Activated T-cell treated with anti-CD3 and anti-CD28 coated beads, Interleukin-2, amount 50 U/mL, for 24 hours (primary cell): ENCODE results near the gene OR2L3.
"Not testable (repeated sequence)": the region's sequence is repeated elsewhere in the genome, so short reads cannot be mapped to it uniquely, and the experiment has no call there.

Source experiments
- DNase-seq: peaks from one replicate; pipeline ENCODE4 v3.0.0-alpha.2; 2020
- H3K27ac Mint-ChIP-seq: 2 replicates; pipeline ENCODE4 v1.8.0; 2020; ENCODE audit warnings: mild to moderate bottlenecking, mixed read lengths
- H3K27me3 Mint-ChIP-seq: 2 replicates; pipeline ENCODE4 v1.8.0; 2020; ENCODE audit warnings: mixed read lengths
- H3K36me3 Mint-ChIP-seq: 2 replicates; pipeline ENCODE4 v1.8.0; 2020; ENCODE audit warnings: low read depth, mixed read lengths
- H3K4me1 Mint-ChIP-seq: 2 replicates; pipeline ENCODE4 v1.8.0; 2020; ENCODE audit warnings: low read depth, mixed read lengths
- H3K4me3 Mint-ChIP-seq: 2 replicates; pipeline ENCODE4 v1.8.0; 2020; ENCODE audit warnings: mild to moderate bottlenecking, moderate library complexity, mixed read lengths
- H3K9me3 Mint-ChIP-seq: 2 replicates; pipeline ENCODE4 v1.8.0; 2020; ENCODE audit warnings: mixed read lengths

Gene OR2L3, protein sequence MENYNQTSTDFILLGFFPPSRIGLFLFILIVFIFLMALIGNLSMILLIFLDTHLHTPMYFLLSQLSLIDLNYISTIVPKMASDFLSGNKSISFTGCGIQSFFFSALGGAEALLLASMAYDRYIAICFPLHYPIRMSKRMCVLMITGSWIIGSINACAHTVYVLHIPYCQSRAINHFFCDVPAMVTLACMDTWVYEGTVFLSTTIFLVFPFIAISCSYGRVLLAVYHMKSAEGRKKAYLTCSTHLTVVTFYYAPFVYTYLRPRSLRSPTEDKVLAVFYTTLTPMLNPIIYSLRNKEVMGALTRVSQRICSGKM

DNA sequence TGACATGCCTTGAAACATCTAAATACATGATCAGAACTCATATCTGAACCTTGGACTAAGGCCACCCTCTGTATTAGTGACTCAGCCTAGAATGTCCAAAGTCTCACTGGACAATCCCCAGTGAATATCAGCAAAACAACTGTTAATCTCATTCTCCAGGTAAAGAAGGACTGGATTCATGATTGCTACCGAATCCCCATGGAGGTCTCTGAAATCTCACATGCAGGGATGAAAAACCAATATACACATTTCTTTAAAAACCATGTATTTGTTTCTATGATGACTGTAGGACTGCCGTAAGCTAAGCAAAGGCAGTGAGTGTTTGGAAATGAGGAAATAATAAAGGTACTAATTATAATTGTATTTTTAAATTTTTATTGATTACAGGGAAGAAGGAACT, at the start of gene OR2L3:
Gene OR2L3, plus strand, starts transcription at position 301 of the 400 bp plus-strand sequence. CDS start 13,846 bp downstream, outside the sequence.
- H3K27ac Mint-ChIP-seq: no peak within 1 kb of the TSS
- H3K4me3 Mint-ChIP-seq: no peak within 1 kb of the TSS
- H3K27me3 Mint-ChIP-seq: no peaks in the 10 kb centered on the region
- DNase-seq: no peak
- H3K9me3 Mint-ChIP-seq: peaks cover 29% of the 10 kb centered on the region
- H3K4me1 Mint-ChIP-seq: no peaks in the 10 kb centered on the region
- no peaks in the 10 kb centered on the region for H3K36me3 Mint-ChIP-seq

DNA sequence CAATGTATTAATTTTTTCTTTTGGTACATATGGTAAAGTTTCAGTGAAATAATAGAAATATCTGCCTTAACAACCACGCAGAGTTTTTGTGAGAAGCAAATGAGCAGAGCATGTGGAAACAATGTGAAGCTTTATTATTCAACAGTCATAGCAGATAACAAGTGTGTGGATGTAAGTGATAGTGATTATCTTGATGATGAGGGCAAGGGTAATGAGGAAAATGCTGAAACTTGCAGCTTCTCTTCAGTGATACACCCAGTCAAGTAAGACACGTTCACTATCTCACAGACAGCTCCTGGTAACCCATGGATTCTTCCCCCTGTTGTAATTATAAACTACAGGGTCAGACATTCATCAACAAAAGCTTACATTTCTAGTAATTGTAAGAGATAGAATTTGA, 47.8 kb upstream of the OR2L3 start:
- Mint-ChIP-seq H3K9me3 (peaks cover 9% of the 10 kb centered on the region), H3K4me3 (no peak overlapping the region), H3K27ac (no peak overlapping the region)

DNA sequence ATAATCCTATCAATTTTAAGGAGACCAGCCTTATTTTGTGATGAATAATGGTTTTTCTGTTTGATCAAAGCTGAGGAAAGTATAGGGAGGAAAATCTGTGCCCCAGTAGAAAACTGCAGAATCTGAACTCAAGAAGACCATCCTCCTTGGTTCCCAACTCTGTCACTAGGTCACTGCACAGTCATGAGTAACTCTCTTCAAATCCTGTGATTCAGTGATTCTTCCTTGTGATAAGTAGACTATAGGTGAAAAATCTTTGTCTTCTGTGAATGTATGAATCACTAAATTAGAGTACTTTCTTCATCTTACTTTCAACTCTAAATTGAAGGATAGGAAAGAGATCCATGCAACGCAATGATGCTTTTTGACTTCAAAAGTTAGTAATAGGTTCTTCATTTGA, 46.5 kb upstream of the OR2L3 start:
- Mint-ChIP-seq H3K4me3 (no peak overlapping the region), H3K4me1 (peaks cover 6% of the 10 kb centered on the region), H3K36me3 (no peaks in the 10 kb centered on the region), H3K9me3 (peaks cover 9% of the 10 kb centered on the region), H3K27me3 (no peaks in the 10 kb centered on the region), H3K27ac (no peak overlapping the region)
- no peak for DNase-seq

More for the DNA sequence above, 47.8 kb upstream of the OR2L3 start:
- H3K4me1 Mint-ChIP-seq: peaks cover 6% of the 10 kb centered on the region
- no peaks in the 10 kb centered on the region for H3K36me3 Mint-ChIP-seq
- no peak for DNase-seq
- no peaks in the 10 kb centered on the region for H3K27me3 Mint-ChIP-seq

DNA sequence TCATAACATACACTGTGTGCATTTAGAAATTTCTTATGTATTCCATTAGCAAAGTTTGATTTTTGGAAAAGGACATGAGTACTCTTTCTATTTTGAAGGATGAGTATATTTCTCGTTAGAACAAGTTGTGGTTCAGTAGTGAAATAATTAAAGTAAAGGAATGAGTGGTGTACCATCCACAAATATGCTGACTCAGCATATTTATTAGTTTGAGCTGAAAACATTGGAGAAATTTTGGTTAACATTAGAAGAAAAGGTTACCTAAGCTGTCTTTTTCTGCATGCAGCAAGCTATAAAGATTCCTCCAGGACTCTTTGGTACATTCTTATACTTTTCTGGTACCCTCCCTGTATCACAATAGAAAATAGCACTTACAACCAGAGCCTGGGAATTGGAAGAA, 38.9 kb upstream of the OR2L3 start:
- Mint-ChIP-seq H3K36me3 (peaks cover 8% of the 10 kb centered on the region), H3K27me3 (no peaks in the 10 kb centered on the region), H3K27ac (no peak overlapping the region), H3K9me3 (peaks cover 45% of the 10 kb centered on the region), H3K4me3 (no peak overlapping the region), H3K4me1 (no peaks in the 10 kb centered on the region)
- no peak for DNase-seq

DNA sequence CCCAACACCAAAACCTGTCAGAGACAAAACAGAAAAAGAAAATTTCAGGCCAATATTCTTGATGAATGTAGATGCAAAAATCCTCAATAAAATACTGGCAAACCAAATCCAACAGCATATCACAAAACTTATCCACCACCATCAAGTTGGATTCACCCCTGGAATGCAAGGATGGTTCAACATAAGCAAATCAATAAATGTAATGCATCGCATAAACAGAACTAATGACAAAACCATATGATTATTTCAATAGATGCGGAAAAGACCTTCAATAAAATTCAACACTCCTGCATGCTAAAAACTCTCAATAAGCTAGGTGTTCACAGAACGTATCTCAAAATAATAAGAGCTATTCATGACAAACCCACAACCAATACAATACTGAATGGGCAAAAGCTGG, 37.0 kb upstream of the OR2L3 start:
- H3K27me3 Mint-ChIP-seq: no peaks in the 10 kb centered on the region
- DNase-seq: no peak
- H3K9me3 Mint-ChIP-seq: peaks cover 39% of the 10 kb centered on the region
- H3K4me1 Mint-ChIP-seq: no peaks in the 10 kb centered on the region
- H3K27ac Mint-ChIP-seq: no peak overlapping the region
- H3K4me3 Mint-ChIP-seq: no peak overlapping the region
- H3K36me3 Mint-ChIP-seq: peaks cover 8% of the 10 kb centered on the region

DNA sequence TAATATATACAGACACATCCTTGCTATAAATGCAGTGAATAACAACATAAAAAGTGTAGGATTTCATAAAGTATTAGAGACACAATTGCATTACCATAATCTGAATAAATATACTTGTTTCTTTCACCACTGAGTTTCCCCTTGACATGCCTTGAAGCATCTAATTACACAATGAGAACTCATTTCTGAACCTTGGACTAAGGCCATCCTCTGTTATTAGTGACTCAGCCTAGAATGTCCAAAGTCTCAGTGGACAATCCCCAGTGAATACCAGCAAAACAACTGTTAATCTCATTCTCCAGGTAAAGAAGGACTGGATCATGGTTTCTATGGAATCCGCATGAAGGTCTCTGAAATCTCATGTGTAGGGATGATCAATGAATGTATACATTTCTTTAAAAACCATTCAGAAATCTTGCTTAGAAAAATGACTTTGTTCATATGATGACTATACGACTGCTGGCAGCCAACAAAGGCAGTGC, 33.4 kb upstream of the OR2L3 start, which contains the start of gene OR2L5:
Gene OR2L5, plus strand, starts transcription at position 432 of the 482 bp plus-strand sequence. CDS start 8,288 bp downstream, outside the sequence.
- Mint-ChIP-seq H3K4me3 (no peak within 1 kb of the TSS), H3K4me1 (no peaks in the 10 kb centered on the region), H3K36me3 (peaks cover 8% of the 10 kb centered on the region), H3K9me3 (peaks cover 30% of the 10 kb centered on the region), H3K27ac (no peak within 1 kb of the TSS), H3K27me3 (no peaks in the 10 kb centered on the region)
- DNase-seq: no peak

DNA sequence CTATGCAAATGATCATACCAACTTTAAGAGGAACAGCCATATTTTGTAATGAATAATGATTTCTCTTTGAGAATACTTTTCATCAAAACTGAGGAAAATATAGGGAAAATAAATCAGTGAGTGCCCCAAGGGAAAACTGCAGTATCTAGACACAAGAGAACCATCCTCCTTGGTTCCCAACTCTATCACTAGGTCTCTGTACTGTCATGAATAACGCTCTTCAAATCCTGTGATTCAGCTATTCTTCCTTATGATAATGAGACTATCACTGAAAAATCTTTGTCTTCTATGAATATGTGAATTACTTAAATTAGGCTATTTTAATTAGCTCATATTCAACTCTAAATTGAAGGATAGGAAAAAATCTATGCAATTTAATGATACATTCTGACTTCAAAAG, 30.8 kb upstream of the OR2L3 start:
- no peaks in the 10 kb centered on the region for H3K36me3 Mint-ChIP-seq
- peaks cover 10% of the 10 kb centered on the region for H3K9me3 Mint-ChIP-seq
- no peak overlapping the region for H3K27ac Mint-ChIP-seq

DNA sequence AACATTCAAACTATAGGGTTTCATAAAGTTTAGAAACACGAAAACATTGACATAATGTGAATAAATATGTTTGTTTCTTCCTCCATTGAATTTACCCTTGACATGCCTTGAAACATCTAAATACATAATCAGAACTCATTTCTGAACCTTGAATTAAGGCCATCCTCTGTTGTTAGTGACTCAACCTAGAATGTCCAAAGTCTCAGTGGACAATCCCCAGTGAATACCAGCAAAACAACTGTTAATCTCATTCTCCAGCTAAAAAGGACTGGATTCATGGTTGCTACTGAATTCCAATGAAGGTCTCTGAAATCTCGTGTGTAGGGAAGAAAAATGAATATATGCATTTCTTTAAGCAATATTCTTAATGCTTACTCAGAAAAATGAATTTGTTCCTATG, 16.9 kb upstream of the OR2L3 start, which contains the start of gene OR2L2:
Gene OR2L2, plus strand, starts transcription at position 301 of the 400 bp plus-strand sequence. CDS start 8,198 bp downstream, outside the sequence.
- no peak for DNase-seq
- Mint-ChIP-seq H3K9me3 (peaks cover 27% of the 10 kb centered on the region), H3K27me3 (no peaks in the 10 kb centered on the region), H3K4me3 (no peak within 1 kb of the TSS), H3K27ac (no peak within 1 kb of the TSS), H3K36me3 (no peaks in the 10 kb centered on the region), H3K4me1 (no peaks in the 10 kb centered on the region)

More for the DNA sequence above, 30.8 kb upstream of the OR2L3 start:
- no peak for DNase-seq
- H3K4me1 Mint-ChIP-seq: no peaks in the 10 kb centered on the region
- no peaks in the 10 kb centered on the region for H3K27me3 Mint-ChIP-seq
- H3K4me3 Mint-ChIP-seq: no peak overlapping the region

DNA sequence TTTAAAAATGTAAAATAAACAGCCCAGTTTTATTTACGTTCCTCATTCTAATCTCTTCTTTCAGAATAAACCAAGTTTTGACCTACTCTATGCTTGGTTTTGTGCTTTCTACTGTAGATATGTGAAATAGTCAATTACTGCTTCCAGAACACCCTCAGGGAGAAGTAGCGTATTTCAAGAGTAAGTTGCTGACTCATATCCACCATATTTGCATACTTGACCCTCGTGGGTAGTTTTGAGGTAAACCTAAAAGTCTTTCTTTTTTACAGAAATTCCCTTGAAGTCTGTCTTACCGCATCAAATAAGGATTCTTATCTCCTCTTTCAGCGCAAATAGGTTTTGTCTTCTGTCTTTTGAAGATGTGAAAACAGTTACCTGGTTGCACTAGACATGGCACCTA, 1.4 kb upstream of the OR2L3 start:
- H3K27ac Mint-ChIP-seq: no peak overlapping the region
- no peaks in the 10 kb centered on the region for H3K36me3 Mint-ChIP-seq
- H3K4me3 Mint-ChIP-seq: no peak overlapping the region
- H3K27me3 Mint-ChIP-seq: no peaks in the 10 kb centered on the region
- H3K9me3 Mint-ChIP-seq: peaks cover 32% of the 10 kb centered on the region
- H3K4me1 Mint-ChIP-seq: no peaks in the 10 kb centered on the region
- DNase-seq: no peak

DNA sequence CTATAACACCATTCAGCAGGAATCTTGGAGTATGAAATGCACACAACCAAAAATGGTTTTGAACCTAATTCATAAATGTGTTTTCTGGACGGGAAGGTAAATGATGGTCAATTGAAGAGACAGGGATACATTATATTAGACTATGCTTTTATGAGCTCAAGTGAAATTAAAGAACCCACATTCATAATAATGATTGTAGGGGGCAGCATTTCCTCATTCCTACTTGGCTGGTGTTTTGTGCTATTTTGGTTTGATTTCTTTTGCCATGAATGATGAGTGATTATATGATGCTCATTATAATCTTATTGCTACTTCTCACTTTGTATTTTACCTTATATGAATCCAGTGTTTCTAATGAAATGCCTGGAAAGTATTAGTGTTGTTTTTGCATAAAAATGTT, 372 bp downstream of the OR2L3 start:
- H3K36me3 Mint-ChIP-seq: no peaks in the 10 kb centered on the region
- H3K4me3 Mint-ChIP-seq: no peak overlapping the region
- H3K4me1 Mint-ChIP-seq: no peaks in the 10 kb centered on the region
- no peak for DNase-seq
- H3K9me3 Mint-ChIP-seq: peaks cover 29% of the 10 kb centered on the region
- no peak overlapping the region for H3K27ac Mint-ChIP-seq
- no peaks in the 10 kb centered on the region for H3K27me3 Mint-ChIP-seq

DNA sequence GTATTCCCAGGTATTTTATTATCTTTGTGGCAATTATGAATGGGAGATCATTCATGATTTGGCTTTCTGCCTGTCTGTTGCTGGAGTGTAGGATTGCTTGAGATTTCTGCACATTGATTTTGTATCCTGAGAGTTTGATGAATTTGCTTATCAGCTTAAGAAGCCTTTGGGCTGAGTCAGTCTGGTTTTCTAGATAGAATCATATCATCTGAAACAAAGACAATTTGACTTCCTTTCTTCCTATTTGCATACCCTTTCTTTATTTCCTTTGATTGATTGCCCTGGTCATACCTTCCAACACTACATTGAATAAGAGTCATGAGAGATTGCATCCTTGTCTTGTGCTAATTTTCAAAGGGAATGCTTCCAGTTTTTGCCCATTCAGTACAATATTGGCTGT, 8.0 kb downstream of the OR2L3 start:
- H3K9me3 Mint-ChIP-seq: peaks cover 11% of the 10 kb centered on the region
- DNase-seq: no peak
- H3K4me1 Mint-ChIP-seq: no peaks in the 10 kb centered on the region
- no peak overlapping the region for H3K4me3 Mint-ChIP-seq
- no peak overlapping the region for H3K27ac Mint-ChIP-seq
- no peaks in the 10 kb centered on the region for H3K27me3 Mint-ChIP-seq
- H3K36me3 Mint-ChIP-seq: no peaks in the 10 kb centered on the region

DNA sequence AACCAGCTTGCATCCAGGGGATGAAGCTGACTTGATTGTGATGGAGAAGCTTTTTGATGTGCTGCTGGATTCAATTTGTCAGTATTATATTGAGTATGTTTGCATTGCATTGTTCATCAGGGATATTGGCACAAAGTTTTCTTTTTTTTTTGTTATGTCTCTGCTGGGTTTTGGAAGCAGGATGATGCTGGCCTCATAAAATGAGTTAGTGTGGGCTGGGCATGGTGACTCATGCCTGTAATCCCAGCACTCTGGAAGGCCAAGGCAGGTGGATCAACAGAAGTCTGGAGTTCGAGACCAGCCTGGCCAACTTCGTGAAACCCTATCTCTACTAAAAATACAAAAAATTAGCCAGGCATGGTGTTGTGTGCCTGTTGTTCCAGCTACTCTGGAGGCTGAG, 8.6 kb downstream of the OR2L3 start:
- H3K27me3 Mint-ChIP-seq: no peaks in the 10 kb centered on the region
- no peaks in the 10 kb centered on the region for H3K4me1 Mint-ChIP-seq
- no peaks in the 10 kb centered on the region for H3K36me3 Mint-ChIP-seq
- DNase-seq: no peak
- no peak overlapping the region for H3K27ac Mint-ChIP-seq
- H3K9me3 Mint-ChIP-seq: peaks cover 11% of the 10 kb centered on the region
- no peak overlapping the region for H3K4me3 Mint-ChIP-seq

DNA sequence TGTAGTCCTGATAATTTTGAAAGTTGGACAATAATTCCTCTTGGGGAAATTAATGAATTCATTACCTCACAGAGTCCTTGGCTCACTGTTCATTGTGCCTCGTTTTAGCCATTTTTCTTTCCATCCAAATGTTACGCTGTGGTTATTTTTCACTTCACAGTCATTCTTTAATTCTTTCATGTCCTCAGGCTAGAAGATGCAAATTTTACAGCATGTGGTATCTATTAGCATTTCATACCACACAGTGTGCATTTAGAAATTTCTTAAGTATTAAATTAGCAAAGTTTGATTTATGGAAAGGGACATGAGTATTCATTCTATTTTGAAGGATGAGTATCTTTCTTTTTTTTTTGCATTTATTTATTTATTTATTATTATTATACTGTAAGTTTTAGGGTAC, 18.4 kb downstream of the OR2L3 start:
- no peak for DNase-seq
- Mint-ChIP-seq H3K36me3 (no peaks in the 10 kb centered on the region), H3K27me3 (no peaks in the 10 kb centered on the region), H3K4me1 (no peaks in the 10 kb centered on the region), H3K27ac (no peak overlapping the region), H3K9me3 (no peaks in the 10 kb centered on the region), H3K4me3 (no peak overlapping the region)

DNA sequence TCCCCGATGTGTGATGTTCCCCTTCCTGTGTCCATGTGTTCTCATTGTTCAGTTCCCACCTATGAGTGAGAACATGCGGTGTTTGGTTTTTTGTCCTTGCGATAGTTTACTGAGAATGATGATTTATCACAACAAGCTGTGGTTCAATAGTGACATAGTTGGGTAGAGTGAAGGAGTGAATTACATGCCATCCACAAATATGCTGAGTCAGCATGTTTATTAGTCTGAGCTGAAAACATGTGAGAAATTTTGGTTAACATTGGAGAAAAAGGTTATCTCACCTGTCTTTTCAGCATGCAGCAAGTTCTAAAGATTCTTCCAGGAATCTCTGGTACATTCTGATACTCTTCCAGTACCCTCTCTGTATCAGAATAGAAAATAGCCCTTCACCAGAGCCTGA, 19.0 kb downstream of the OR2L3 start:
- H3K9me3 Mint-ChIP-seq: peaks cover 2% of the 10 kb centered on the region
- no peak overlapping the region for H3K27ac Mint-ChIP-seq
- H3K4me3 Mint-ChIP-seq: no peak overlapping the region
- no peaks in the 10 kb centered on the region for H3K4me1 Mint-ChIP-seq
- DNase-seq: no peak
- no peaks in the 10 kb centered on the region for H3K36me3 Mint-ChIP-seq
- H3K27me3 Mint-ChIP-seq: no peaks in the 10 kb centered on the region

DNA sequence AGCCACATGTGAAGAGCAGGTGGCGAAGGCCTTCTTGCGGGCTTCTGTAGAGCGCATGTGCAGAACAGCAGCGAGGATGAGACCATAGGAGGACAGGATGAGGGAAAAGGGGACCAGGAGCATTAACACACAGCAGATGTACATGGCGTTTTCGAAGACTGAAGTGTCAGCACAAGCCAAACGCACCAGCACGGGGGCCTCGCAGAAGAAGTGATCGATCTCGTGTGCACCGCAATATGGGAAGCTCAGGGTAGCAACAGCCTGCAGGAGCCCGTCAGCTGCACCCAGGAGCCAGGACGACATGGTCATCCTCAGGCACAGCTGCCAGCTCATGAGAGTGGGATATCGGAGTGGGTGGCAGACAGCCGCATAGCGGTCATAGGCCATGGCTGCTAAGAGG, 37.2 kb downstream of the OR2L3 start:
- not testable (repeated sequence) for H3K36me3 Mint-ChIP-seq, DNase-seq, H3K4me3 Mint-ChIP-seq, H3K27ac Mint-ChIP-seq, H3K27me3 Mint-ChIP-seq, H3K9me3 Mint-ChIP-seq, H3K4me1 Mint-ChIP-seq
